HG02610 (cell line): ENCODE results near the gene PCDHGB7.
A peak's percentile ranks its signal among the peaks of the same experiment; 100 is the strongest.
"Not testable (repeated sequence)": the region's sequence is repeated elsewhere in the genome, so short reads cannot be mapped to it uniquely, and the experiment has no call there.

ENCODE experiments used
- ATAC-seq: cut with Tn5 transposase; IDR thresholded peaks from one replicate; pipeline ENCODE4 v1.9.1; 2021; ENCODE audit warnings: mild to moderate bottlenecking, moderate library complexity; ENCODE audit not compliant: unreplicated experiment

The PCDHGB7 gene

GRCh38 chr5:141394401-141395187 is 22.9 kb upstream of the PCDHGB7 start:
- ATAC-seq: not testable (repeated sequence)

- peak; percentile 95 for ATAC-seq
These were observed 19.5 kb upstream of the PCDHGB7 start, which contains the start of gene PCDHGB5 for GRCh38 chr5:141397756-141398551. TSS of gene PCDHGB5 (plus strand) at chr5:141397947. CDS start at chr5:141398128, 181 bp downstream.

GRCh38 chr5:141398608-141399007 is 18.9 kb upstream of the PCDHGB7 start:
- ATAC-seq: no peak

GRCh38 chr5:141399555-141400258 is 17.8 kb upstream of the PCDHGB7 start:
- no peak for ATAC-seq

GRCh38 chr5:141402553-141403243 is 14.8 kb upstream of the PCDHGB7 start, which contains the start of gene PCDHGA9:
TSS of gene PCDHGA9 (plus strand) at chr5:141402778. CDS start at chr5:141402953, 175 bp downstream.
- ATAC-seq: no peak

GRCh38 chr5:141403387-141403786 is 14.1 kb upstream of the PCDHGB7 start:
- ATAC-seq: no peak

GRCh38 chr5:141407790-141408505 is 9.5 kb upstream of the PCDHGB7 start, which contains the start of gene PCDHGB6:
TSS of gene PCDHGB6 (plus strand) at chr5:141408021. CDS start at chr5:141408203, 182 bp downstream.
- ATAC-seq: not testable (repeated sequence)

GRCh38 chr5:141409598-141410306 is 7.7 kb upstream of the PCDHGB7 start:
- no peak for ATAC-seq

- no peak for ATAC-seq
These were observed 5.9 kb upstream of the PCDHGB7 start for GRCh38 chr5:141411575-141411974.

GRCh38 chr5:141412854-141413539 is 4.5 kb upstream of the PCDHGB7 start, which contains the start of gene PCDHGA10:
TSS of gene PCDHGA10 (plus strand) at chr5:141412987. CDS start at chr5:141413176, 189 bp downstream.
- ATAC-seq: peak; percentile 51

- ATAC-seq: no peak
These were observed 3.9 kb upstream of the PCDHGB7 start for GRCh38 chr5:141413540-141414069.

- not testable (repeated sequence) for ATAC-seq
These were observed 2.8 kb upstream of the PCDHGB7 start for GRCh38 chr5:141414548-141415274.

- not testable (repeated sequence) for ATAC-seq
These were observed 2.2 kb upstream of the PCDHGB7 start for GRCh38 chr5:141415275-141415618.

- no peak for ATAC-seq
These were observed 1.8 kb downstream of the PCDHGB7 start for GRCh38 chr5:141419074-141419880.

- ATAC-seq: peak; percentile 51
These were observed 3.5 kb downstream of the PCDHGB7 start, which contains the start of gene PCDHGA11 for GRCh38 chr5:141420855-141421488. TSS of gene PCDHGA11 (plus strand) at chr5:141421051. CDS start at chr5:141421228, 177 bp downstream.

- no peak for ATAC-seq
These were observed 4.0 kb downstream of the PCDHGB7 start for GRCh38 chr5:141421489-141421855.
